Skin epidermis (tissue), 12 donors: ENCODE results near the gene CLTCL1.

Experiments used
- H3K27ac ChIP-seq, 21 experiments: fragments of 200-600 bp; sonication (generic) in 11 of 21; one replicate each; pipeline ENCODE4 v1.5.0; 2020; ENCODE audit warnings: mild to moderate bottlenecking in 3 of 21, inconsistent platforms in 2 of 21, moderate library complexity in 2 of 21
- H3K4me3 ChIP-seq, 7 experiments: fragments of 200-600 bp; sonication (generic) in 2 of 7; one replicate each; pipeline ENCODE4 v1.5.0; 2020; ENCODE audit warnings: inconsistent platforms in 2 of 7, mild to moderate bottlenecking in 2 of 7, moderate library complexity in 1 of 7

CLTCL1 gene

GRCh38 chr22:19143212-19143611, 148.3 kb downstream of the CLTCL1 start:
- peak overlapping the region in 1 of 21 experiments; percentile 92 for H3K27ac ChIP-seq
- peak overlapping the region in 4 of 7 experiments; percentile 72 to 96 (median 90) for H3K4me3 ChIP-seq

GRCh38 chr22:19142394-19142793, 149.1 kb downstream of the CLTCL1 start:
- H3K4me3 ChIP-seq, result no peak overlapping the region
- H3K27ac ChIP-seq, result no peak overlapping the region

- H3K4me3 ChIP-seq, result no peak overlapping the region
- peak overlapping the region in 1 of 21 experiments; percentile 2 for H3K27ac ChIP-seq
Observed at GRCh38 chr22:19139974-19140373, 151.5 kb downstream of the CLTCL1 start.

GRCh38 chr22:19139001-19139356, 152.5 kb downstream of the CLTCL1 start:
- Histone ChIP-seq H3K4me3 (no peak overlapping the region), H3K27ac (no peak overlapping the region)

- Histone ChIP-seq H3K4me3 (no peak overlapping the region), H3K27ac (peak overlapping the region in 1 of 21 experiments; percentile 5)
Observed at GRCh38 chr22:19138217-19139000, 153.1 kb downstream of the CLTCL1 start.

GRCh38 chr22:19137384-19138216, 153.9 kb downstream of the CLTCL1 start:
- H3K4me3 ChIP-seq, result no peak overlapping the region
- H3K27ac ChIP-seq, result peak overlapping the region in 1 of 21 experiments; percentile 5

- H3K27ac ChIP-seq, result no peak overlapping the region
Observed at GRCh38 chr22:19136915-19137314, 154.6 kb downstream of the CLTCL1 start.

GRCh38 chr22:19134874-19135273, 156.6 kb downstream of the CLTCL1 start:
- H3K27ac ChIP-seq, result no peak overlapping the region
- H3K4me3 ChIP-seq, result no peak overlapping the region

More at GRCh38 chr22:19136915-19137314, 154.6 kb downstream of the CLTCL1 start:
- no peak overlapping the region for H3K4me3 ChIP-seq

GRCh38 chr22:19134176-19134831, 157.2 kb downstream of the CLTCL1 start:
- H3K27ac ChIP-seq, result no peak overlapping the region
- no peak overlapping the region for H3K4me3 ChIP-seq

- Histone ChIP-seq H3K27ac (no peak overlapping the region), H3K4me3 (no peak overlapping the region)
Observed at GRCh38 chr22:19133561-19133960, 158.0 kb downstream of the CLTCL1 start.

- H3K27ac ChIP-seq, result no peak overlapping the region
Observed at GRCh38 chr22:19132693-19133400, 158.7 kb downstream of the CLTCL1 start.

GRCh38 chr22:19132153-19132552, 159.4 kb downstream of the CLTCL1 start:
- H3K4me3 ChIP-seq, result no peak overlapping the region
- no peak overlapping the region for H3K27ac ChIP-seq

More at GRCh38 chr22:19132693-19133400, 158.7 kb downstream of the CLTCL1 start:
- no peak overlapping the region for H3K4me3 ChIP-seq

GRCh38 chr22:19131685-19132015, 159.9 kb downstream of the CLTCL1 start:
- H3K27ac ChIP-seq, result no peak overlapping the region
- H3K4me3 ChIP-seq, result no peak overlapping the region

- Histone ChIP-seq H3K4me3 (no peak within 1 kb of the TSS), H3K27ac (peak within 1 kb of the TSS in 18 of 21 experiments; percentile 9 to 88 (median 58))
Observed at GRCh38 chr22:19130959-19131684, 160.4 kb downstream of the CLTCL1 start, which contains the start of gene TSSK2. TSSK2 (plus strand) TSS chr22:19131308; CDS start chr22:19131400, 92 bp downstream.

GRCh38 chr22:19129871-19130270, 161.6 kb downstream of the CLTCL1 start:
- peak overlapping the region in 18 of 21 experiments; percentile 11 to 88 (median 78) for H3K27ac ChIP-seq

More at GRCh38 chr22:19129871-19130270, 161.6 kb downstream of the CLTCL1 start:
- H3K4me3 ChIP-seq, result no peak overlapping the region
